HG02571 (cell line): ENCODE data around the gene LINC00632.

Experiments
- ATAC-seq: cut with Tn5 transposase; IDR thresholded peaks from one replicate; pipeline ENCODE4 v1.9.1; 2021; ENCODE audit warnings: mild to moderate bottlenecking, moderate library complexity; ENCODE audit not compliant: unreplicated experiment

The LINC00632 gene

DNA sequence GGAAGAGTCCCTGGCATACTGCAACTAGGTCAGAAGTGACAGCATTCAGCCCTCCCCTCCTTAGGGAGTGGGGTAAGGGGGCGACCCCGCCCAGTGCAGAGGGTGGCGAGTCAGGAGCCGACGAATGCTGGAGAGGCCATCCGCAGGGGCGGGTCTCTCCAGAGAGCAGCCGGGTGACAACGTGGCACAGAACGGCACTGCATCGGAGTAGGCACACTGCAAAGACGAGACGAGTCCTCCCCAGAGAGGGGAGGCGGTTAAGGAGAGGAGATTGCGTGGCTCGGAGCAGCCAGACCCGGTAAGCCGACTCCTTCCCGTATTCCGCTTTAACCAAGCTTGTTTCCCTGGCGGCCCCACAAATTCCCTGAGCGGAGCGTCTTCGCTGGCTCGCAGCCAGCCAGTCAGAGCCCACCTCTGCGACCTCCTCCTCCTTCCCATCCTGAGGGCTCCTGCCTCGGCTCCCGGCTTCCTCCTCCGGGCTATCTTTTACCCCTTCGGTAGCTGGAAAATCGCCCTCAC is 54.9 kb downstream of the LINC00632 start:
- no peak for ATAC-seq

GRCh38 chrX:140765043-140765784 is 55.7 kb downstream of the LINC00632 start:
- ATAC-seq = no peak

DNA sequence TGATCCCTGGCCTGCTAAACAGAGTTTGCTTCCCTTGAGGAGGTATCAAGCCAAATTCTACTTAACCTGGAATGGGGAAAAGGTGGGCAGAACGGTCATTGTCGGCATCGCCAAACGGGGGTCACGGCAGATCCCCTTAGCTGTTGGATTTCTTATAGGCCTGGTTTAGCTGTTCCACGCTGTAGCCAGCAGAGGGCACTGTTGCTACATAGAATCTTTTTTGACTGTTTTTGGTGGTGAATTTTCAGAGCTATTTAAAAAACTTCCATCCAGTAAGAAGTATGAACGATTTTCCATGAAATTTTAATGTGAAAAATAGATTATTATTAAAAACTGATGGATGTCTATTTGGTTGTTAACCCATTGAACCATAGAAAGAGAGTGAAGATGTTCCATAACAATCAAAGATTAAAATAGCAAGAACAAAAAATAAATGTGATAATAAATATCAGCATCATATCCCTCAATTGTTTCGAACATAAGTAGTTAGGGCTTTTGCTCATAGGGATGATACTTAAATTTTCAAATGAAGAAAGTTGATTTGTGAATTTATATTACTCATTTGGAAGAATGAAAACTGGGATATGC is 56.6 kb downstream of the LINC00632 start:
- no peak for ATAC-seq

- ATAC-seq = no peak
These were observed 58.1 kb downstream of the LINC00632 start for GRCh38 chrX:140767646-140768045.

- ATAC-seq = no peak
These were observed 65.7 kb downstream of the LINC00632 start for GRCh38 chrX:140775211-140775610.

DNA sequence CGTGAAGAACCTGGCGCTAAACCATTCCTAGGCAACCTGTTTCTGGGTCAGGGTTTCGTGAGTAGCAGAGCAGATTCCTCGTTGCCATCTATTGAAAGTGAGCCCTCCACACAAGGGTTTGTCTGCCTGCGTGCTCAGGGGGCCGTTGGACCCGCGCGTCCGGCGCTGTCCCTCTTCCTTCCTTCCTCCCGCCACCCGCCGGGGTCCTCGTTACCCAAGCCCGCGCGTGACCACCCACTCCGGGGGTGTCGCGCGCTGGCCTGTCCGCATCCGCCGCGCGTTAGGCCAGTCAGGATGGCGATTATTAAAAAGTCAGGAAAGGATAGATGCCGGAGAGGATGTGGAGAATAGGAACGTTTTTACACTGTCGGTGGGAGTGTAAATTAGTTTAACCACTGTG is 66.8 kb downstream of the LINC00632 start:
- no peak for ATAC-seq

DNA sequence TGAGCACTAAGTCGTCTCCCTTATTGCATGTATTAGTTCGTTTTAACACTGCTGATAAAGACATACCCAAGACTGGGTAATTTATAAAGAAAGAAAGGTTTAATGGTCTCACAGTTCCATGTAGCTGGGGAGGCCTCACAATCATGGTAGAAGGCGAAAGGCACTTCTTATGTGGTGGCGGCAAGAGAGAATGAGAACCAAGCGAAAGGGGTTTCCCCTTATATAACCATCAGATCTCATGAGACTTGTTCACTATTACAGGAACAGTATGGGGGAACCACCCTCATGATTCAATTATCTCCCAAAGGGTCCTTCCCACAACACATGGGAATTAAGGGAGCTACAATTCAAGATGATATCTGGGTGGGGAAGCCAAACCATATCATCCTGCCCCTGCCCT is 85.1 kb downstream of the LINC00632 start:
- no peak for ATAC-seq

DNA sequence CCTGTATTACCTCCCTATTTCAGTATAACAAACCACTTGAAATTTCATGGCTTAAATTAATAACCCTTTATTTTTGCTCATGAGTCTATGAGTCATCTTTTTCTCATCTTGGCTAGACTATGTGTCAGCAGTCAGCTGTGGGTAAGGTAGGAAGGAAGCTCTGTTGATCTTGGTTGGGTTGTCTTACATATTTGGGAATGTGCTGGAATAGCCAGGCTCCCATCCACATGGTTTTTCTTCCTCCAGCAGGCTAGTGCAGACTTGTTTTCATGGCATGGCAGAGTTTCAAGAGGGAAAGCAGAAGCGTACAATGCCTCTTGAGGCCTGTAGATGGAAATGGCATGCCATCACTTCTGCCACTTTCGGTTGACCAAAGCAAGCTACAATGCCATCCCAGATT is 89.7 kb downstream of the LINC00632 start:
- ATAC-seq = no peak

- no peak for ATAC-seq
These were observed 94.7 kb downstream of the LINC00632 start for GRCh38 chrX:140804292-140804691.

DNA sequence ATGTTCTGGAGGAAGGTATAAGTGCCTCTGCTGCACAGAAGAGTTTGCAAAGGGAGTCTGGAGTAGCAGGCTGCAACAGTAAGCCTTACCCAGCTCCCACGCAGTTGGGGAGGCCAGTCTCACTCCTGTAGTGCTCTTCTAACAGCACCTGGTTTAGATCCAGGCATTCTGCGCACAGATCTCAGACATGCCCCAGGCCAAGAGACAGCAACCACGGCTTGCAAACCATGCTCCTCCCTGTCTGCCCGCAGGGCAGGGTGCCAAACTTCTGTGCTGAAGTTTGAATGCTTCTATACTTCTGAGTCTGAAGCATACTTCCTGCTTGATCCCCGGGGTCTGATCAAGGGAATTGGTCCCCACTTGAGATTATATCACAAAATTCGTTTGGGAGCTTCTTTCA is 106.3 kb downstream of the LINC00632 start:
- ATAC-seq = no peak

- no peak for ATAC-seq
These were observed 108.4 kb downstream of the LINC00632 start for GRCh38 chrX:140817943-140818342.

DNA sequence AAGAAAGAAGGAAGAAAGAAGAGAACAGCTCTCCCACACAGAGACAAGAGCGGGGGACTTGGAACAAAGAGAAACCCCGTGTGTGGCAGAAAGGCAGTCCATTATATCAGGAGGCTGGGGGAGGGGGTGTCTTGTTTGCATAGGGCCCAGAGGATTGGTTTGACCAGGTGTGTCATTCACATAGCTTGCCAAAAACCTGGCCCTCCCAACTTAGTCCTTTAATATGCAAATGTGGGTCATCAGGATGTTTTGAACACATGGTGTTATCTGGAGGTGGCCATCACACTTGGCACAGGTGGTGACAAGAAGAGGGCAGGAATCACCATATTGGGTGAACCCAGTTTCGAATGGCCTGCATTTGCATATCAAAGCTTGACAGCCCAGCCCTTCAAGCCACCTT is 111.7 kb downstream of the LINC00632 start:
- ATAC-seq = no peak

- ATAC-seq = no peak
These were observed 112.6 kb downstream of the LINC00632 start for GRCh38 chrX:140822184-140822583.

DNA sequence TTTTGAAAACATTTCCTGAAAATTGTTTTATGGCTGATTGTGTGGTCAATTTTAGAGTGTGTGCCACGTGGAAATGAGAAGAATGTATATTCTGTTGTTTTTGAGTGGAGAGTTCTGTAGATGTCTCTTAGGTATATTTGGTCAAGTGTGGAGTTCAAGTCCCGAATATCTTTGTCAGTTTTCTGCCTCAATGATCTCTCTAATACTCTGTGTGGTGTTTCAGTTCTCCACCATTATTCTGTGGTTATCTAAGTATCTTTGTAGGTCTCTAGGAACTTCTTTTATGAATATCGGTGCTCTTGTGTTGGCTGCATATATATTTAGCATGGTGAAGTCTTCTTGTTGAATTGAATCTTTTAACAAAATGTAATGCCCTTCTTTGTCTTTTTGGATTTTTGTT is 113.3 kb downstream of the LINC00632 start:
- ATAC-seq = no peak

DNA sequence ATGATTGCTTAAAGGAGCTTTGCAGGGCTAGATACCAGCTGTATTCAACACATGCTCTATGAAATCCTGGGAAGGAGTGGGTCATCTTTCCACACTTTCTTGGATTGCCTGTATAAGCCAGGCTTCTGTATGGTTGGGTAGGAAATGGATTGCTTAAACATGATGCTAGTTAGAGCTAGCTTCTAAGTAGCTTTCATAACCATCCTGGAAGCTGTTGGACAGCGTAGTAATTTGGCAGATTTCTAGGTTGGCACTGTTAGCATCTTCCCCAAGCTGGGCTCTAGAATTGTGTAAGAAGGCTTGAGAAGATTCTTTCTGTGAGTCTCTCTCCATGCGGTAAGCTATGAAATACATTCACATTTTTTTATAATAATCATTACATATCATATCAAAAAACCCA is 127.3 kb downstream of the LINC00632 start:
- ATAC-seq = no peak
